ENCODE results near the gene GDF3. TPM values are rescaled to one million over a fixed set of nuclear protein-coding genes. Genes with fewer than 3 reads are reported as not detected.
A peak's percentile ranks its signal among the peaks of the same experiment; 100 is the strongest.
"Not testable (repeated sequence)": the region's sequence is repeated elsewhere in the genome, so short reads cannot be mapped to it uniquely, and the experiment has no call there.

Gene GDF3
- total RNA-seq, 1 experiment from 2014 or later: not detected

DNA sequence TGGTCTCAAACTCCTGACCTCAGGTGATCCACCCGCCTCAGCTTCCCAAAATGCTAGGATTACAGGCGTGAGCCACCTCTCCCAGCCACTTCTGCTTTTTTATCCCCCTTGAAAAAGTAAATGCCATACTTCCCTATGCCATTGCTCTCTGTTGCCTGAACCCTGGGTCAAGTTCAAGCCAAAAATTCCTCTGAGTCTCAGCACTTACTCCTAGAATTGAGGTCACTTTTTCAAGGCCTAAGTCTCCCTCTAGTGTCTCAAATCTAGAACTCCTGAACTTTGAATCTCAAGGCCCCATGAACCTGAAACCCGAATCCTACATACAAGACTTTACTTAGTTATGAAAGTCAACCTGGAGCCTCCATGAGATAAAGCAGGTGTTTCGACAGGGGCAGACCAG is 28.4 kb downstream of the GDF3 start:
- peak; percentile 39 for DNase-seq (ENCODE audit: low spot score)

DNA sequence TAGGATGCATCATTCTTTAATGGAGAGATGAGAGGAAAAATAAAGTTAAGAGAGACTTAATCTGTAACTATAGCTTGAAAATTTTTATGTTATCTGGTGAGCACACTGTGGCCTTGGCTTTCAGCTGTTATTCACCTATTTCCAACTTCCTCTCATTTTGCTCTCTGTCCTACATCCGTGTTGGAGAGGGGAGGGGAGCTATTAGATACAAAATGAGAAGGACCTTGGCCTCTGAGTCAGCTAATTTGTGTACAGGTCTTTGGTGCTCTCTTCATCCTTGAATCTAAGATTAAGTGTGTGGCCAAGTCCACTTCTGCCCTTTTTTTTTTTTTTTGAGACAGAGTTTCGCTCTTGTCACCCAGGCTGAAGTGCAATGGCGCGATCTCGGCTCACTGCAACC is 29.0 kb downstream of the GDF3 start:
- peak; percentile 32 for DNase-seq (ENCODE audit: low spot score)

DNA sequence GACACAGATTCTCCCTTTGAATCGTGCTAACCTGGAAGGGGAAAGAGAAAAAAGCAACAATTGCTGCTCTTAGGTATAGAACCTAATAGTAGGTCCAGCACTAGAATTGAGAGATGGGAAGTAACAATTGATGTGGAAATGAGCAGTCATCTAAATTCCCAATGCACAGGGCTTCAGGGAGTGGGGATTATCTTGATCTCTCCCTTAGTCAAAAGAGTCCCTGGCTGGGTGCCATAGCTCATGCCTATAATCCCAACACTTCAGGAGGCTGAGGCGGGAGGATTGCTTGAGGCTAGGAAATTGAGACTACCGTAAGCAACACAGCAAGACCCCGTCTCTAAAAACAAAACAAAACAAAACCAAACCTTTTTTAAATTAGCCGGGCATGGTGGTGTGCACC is 33.8 kb downstream of the GDF3 start:
- no peak for DNase-seq (ENCODE audit: low spot score)

- DNase-seq (ENCODE audit: low spot score): no peak
Observed at GRCh38 chr12:7656121-7656520, 39.5 kb downstream of the GDF3 start.

DNA sequence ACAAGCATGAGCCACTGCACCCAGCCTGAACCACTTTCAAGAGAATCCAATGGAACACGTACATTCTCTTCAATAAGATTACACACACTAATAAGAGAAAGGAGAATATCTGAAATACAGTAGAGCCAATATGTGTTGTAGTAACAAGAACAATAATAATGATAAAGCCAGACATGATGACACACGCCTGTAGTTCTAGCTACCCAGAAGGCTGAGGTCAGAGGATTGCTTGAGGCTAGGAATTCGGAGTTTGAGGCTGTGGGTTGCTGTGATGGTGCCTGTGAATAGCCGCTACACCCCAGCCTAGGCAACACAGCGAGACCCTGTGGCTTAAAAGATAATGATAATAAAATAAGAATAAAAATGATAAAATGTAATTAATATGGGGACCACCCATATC is 45.5 kb downstream of the GDF3 start:
- DNase-seq (ENCODE audit: low spot score): no peak

DNA sequence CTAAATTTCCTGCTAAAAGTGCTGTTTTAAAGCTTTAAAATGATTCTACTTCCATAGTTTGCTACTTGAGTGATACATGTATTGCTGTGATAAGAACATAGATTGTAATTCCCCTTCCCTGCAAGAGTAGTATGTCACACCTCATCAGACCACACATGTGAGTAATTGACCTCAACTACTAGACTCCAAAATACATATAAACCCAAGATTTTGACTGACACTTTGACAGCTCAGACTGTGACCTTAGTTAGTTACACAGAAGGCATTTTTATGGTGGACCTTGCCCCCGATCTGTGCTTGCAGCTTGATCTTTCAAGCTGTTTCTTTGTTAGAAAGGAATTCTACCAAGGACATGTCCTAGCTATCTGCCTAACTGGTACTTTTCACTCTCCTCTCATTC is 48.5 kb downstream of the GDF3 start:
- no peak for DNase-seq (ENCODE audit: low spot score)

DNA sequence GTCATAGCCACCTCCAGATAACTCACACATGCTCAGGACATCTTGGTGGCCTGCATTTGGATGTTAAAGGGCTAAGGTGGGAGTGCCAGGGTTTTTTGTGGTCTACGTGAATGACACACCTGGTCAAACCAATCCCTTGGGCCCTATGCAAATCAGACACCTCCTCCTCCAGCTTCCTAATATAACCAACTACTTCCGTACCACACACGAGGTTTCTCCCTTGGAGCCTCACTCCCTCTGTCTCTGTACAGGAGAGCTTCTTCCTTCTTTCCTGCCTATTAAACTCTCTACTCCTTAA is 49.4 kb downstream of the GDF3 start:
- DNase-seq (ENCODE audit: low spot score): no peak

GRCh38 chr12:7645395-7646177 is 50.0 kb downstream of the GDF3 start:
- DNase-seq (ENCODE audit: low spot score): peak; percentile 43

DNA sequence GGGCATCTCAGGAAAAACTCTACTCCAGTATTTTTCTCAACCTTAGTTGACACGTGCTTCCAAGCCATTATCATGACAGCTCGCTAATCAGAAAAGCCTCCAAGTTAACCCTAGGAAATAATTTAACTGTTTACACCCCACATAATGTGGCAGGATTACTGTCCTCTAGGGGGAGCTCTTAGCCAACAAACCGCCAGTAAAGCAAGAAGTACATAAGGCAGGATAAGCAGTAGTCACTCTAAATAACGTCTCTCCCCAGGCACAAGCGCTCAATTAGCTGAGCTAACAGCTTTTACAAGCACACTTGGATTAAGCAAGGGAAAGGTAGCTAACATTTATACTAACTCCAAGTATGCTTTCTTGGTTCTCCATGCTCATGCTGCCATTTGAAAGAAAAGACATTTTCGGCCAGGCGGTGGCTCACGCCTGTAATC is 52.7 kb downstream of the GDF3 start:
- peak; percentile 46 for DNase-seq (ENCODE audit: low spot score)

DNA sequence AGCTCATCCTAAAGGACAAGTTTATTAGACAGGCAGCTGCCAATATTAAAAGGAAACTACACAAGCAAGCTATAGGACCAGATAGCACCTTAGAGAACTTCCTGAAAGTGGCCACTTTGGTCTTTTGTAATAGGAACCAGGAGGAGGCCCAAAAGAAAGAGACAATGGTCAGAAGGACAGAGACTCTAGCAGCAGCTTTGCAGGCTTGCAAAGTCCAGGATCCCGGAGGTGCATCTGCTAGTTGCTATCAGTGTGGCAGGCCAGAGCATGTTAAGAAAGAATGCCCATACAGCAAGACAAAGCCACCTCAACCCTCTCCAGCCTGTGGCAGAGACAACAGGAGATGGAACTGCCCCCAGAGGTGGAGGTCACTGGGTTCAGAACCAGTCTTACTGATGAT is 53.3 kb downstream of the GDF3 start:
- no peak for DNase-seq (ENCODE audit: low spot score)

DNA sequence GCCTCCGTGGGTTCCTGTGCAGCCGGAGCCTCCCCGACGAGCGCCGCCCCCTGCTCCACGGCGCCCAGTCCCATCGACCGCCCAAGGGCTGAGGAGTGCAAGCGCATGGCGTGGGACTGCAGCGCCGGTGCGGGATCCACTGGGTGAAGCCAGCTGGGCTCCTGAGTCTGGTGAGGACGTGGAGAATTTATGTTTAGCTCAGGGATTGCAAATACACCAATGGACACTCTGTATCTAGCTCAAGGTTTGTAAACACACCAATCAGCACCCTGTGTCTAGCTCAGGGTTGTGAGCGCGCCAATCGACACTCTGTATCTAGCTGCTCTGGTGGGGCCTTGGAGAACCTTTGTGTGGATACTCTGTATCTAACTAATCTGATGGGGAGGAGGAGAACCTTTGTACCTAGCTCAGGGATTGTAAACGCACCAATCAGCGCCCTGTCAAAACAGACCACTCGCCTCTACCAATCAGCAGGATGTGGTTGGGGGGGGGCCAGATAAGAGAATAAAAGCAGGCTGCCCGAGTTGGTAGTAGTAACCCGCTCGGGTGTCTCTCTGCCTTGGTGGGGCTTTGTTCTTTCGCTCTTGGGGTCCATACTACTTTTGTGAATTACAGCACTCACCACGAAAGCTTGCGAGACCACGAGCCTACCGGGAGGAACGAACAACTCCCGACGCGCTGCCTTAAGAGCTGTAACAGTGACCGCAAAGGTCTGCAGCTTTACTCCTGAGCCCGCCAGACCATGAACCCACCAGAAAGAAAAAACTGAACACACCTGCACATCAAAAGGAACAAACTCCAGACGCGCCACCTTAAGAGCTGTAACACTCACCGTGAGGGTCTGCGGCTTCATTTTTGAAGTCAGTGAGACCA is 55.2 kb downstream of the GDF3 start:
- DNase-seq (ENCODE audit: low spot score): not testable (repeated sequence)

Other genes starting within 250 kb of the GDF3 start
- gene CD163, start 192.0 kb downstream of the GDF3 start, total RNA-seq (2014; rRNA removed; shearing (Covaris generic)): not detected in 2 replicates
- 0.10 and 0.48 TPM in 2 replicates for gene APOBEC1, start 29.9 kb downstream of the GDF3 start, total RNA-seq (2014; rRNA removed; shearing (Covaris generic))
- gene DPPA3, start 15.7 kb upstream of the GDF3 start, total RNA-seq (2014; rRNA removed; shearing (Covaris generic)): not detected in 2 replicates
- not detected in 2 replicates for gene CLEC4C, start 51.6 kb upstream of the GDF3 start, total RNA-seq (2014; rRNA removed; shearing (Covaris generic))
- not detected in 2 replicates for gene NANOGNB, start 69.4 kb upstream of the GDF3 start, total RNA-seq (2014; rRNA removed; shearing (Covaris generic))
- gene NANOG, start 93.6 kb upstream of the GDF3 start, total RNA-seq (2014; rRNA removed; shearing (Covaris generic)): not detected in 2 replicates
- not detected in 2 replicates for gene SLC2A14, start 177.1 kb upstream of the GDF3 start, total RNA-seq (2014; rRNA removed; shearing (Covaris generic))
- gene SLC2A3, start 240.4 kb upstream of the GDF3 start, total RNA-seq (2014; rRNA removed; shearing (Covaris generic)): not detected in 2 replicates

Measured in HT-29 (cell line).